NCI-H345 treated with DMSO at 0.1 percent for 48 hours (cell line): Measurements from ENCODE around the gene TM4SF20.

Experiments
- DNase-seq: peaks from one replicate; lab custom pipeline; 2025; ENCODE audit not compliant: unreplicated experiment; lab: John Stamatoyannopoulos, UW

The TM4SF20 gene

GRCh38 chr2:227323818-227324217 lies 55.3 kb downstream of the TM4SF20 start:
- DNase-seq, result no peak

- DNase-seq, result no peak
Measured at GRCh38 chr2:227322530-227323205, 56.4 kb downstream of the TM4SF20 start.

- DNase-seq, result no peak
Measured at GRCh38 chr2:227320305-227321094, 58.6 kb downstream of the TM4SF20 start.

GRCh38 chr2:227317834-227318233 lies 61.3 kb downstream of the TM4SF20 start:
- DNase-seq, result no peak

- DNase-seq, result no peak
Measured at GRCh38 chr2:227313310-227313709, 65.8 kb downstream of the TM4SF20 start.

- no peak for DNase-seq
Measured at GRCh38 chr2:227312579-227312978, 66.5 kb downstream of the TM4SF20 start.
